ENCODE results near the gene GATA5. TPM values are rescaled to one million over a fixed set of nuclear protein-coding genes. Genes with fewer than 3 reads are reported as not detected.

GATA5 gene
- not detected for total RNA-seq

GRCh38 chr20:62475772-62476055, at the start of gene GATA5:
Gene GATA5, minus strand, starts transcription at chr20:62475995. Its CDS starts 474 bp downstream, at chr20:62475521.

GRCh38 chr20:62427172-62428001, 48.4 kb downstream of the GATA5 start, which contains the start of gene RBBP8NL:
Gene RBBP8NL, minus strand, starts transcription at chr20:62427539. Its CDS starts 7,892 bp downstream, at chr20:62419647.

Other genes with a start within 250 kb of the GATA5 start
- 10 to 100 TPM; 34.5 to 37.3 TPM for gene OSBPL2, start 237.5 kb downstream of the GATA5 start, total RNA-seq
- gene ADRM1, start 173.0 kb downstream of the GATA5 start, total RNA-seq, result 10 to 100 TPM; 68.2 to 69.4 TPM
- gene LAMA5, start 108.7 kb downstream of the GATA5 start, total RNA-seq, result 1 to 10 TPM in 1 of 2 experiments, under 1 TPM in 1; 0.94 to 1.2 TPM
- 1,000 to 10,000 TPM; 2,736 to 2,757 TPM for gene RPS21, start 88.9 kb downstream of the GATA5 start, total RNA-seq
- 10 to 100 TPM; 11.7 to 12.4 TPM for gene CABLES2, start 68.7 kb downstream of the GATA5 start, total RNA-seq
- not detected for gene RBBP8NL, start 48.5 kb downstream of the GATA5 start, total RNA-seq
- gene SLCO4A1, start 166.5 kb upstream of the GATA5 start, total RNA-seq, result 10 to 100 TPM; 58.0 to 66.6 TPM
- under 1 TPM; 0.10 TPM for gene NTSR1, start 232.8 kb upstream of the GATA5 start, total RNA-seq